HepG2 (cell line): Measurements from ENCODE around the gene ZNF491. TPM values are rescaled to one million over a fixed set of nuclear protein-coding genes. Genes with fewer than 3 reads are reported as not detected.
A peak's percentile ranks its signal among the peaks of the same experiment; 100 is the strongest.

Experiments used
- AGO1 ChIP-seq: fragments of 200-400 bp; formaldehyde crosslinking; IDR thresholded peaks from 2 replicates; pipeline ENCODE4 v1.6.1; 2017; ENCODE audit warnings: mild to moderate bottlenecking, low read depth, low read length, moderate library complexity; ENCODE audit not compliant: poor library complexity, severe bottlenecking
- CEBPB ChIP-seq: IDR thresholded peaks from 2 replicates; pipeline ENCODE4 v1.6.1; 2011; ENCODE audit warnings: low read depth, low read length, improper control_type of control experiment, borderline replicate concordance
- FOXA1 ChIP-seq, 2 experiments: fragments of 450-650 bp in 1 of 2; sonication (generic) in 1 of 2; formaldehyde crosslinking in 1 of 2; IDR thresholded peaks; 2 replicates each; pipeline versions ENCODE4 v1.4.0 to v1.6.1; 2016 to 2020; ENCODE audit warnings: missing genetic modification reagents in 1 of 2
- GTF2F1 ChIP-seq: fragments of 150-350 bp; IDR thresholded peaks from 2 replicates; pipeline ENCODE4 v1.6.1; 2014; ENCODE audit warnings: low read length
- HNF4G ChIP-seq, 2 experiments: sonication (generic) in 1 of 2; formaldehyde crosslinking in 1 of 2; IDR thresholded peaks; 2 replicates each; pipeline versions ENCODE4 v1.4.0 to v1.6.1; 2011 to 2020; ENCODE audit warnings: borderline replicate concordance in 2 of 2, low read depth in 2 of 2, mild to moderate bottlenecking in 2 of 2, low read length in 1 of 2, missing genetic modification reagents in 1 of 2, moderate library complexity in 1 of 2
- HNRNPH1 ChIP-seq: fragments of 200-400 bp; formaldehyde crosslinking; optimal IDR thresholded peaks from 2 replicates; pipeline ENCODE3; 2017; ENCODE audit warnings: mild to moderate bottlenecking, low read depth, low read length
- KLF13 ChIP-seq: sonication (generic); formaldehyde crosslinking; IDR thresholded peaks from 2 replicates; pipeline ENCODE4 v1.4.0; 2020; ENCODE audit warnings: mild to moderate bottlenecking, missing genetic modification reagents
- NAIF1 ChIP-seq: sonication (generic); formaldehyde crosslinking; IDR thresholded peaks from 2 replicates; pipeline ENCODE4 v1.5.0; 2020; ENCODE audit warnings: mild to moderate bottlenecking, missing genetic modification reagents, borderline replicate concordance
- NKX3-1 ChIP-seq: sonication (generic); formaldehyde crosslinking; IDR thresholded peaks from 2 replicates; pipeline ENCODE4 v1.5.0; 2020; ENCODE audit warnings: missing genetic modification reagents
- NPAS2 ChIP-seq: sonication (generic); formaldehyde crosslinking; IDR thresholded peaks from 2 replicates; pipeline ENCODE4 v1.8.0; 2022; ENCODE audit warnings: mild to moderate bottlenecking, missing genetic modification reagents, borderline replicate concordance
- PAX8 ChIP-seq: sonication (generic); formaldehyde crosslinking; IDR thresholded peaks from 2 replicates; pipeline ENCODE4 v1.8.0; 2022; ENCODE audit warnings: mild to moderate bottlenecking, missing genetic modification reagents, borderline replicate concordance
- PHF20 ChIP-seq: sonication (generic); formaldehyde crosslinking; IDR thresholded peaks from 2 replicates; pipeline ENCODE4 v1.5.0; 2020; ENCODE audit warnings: mild to moderate bottlenecking, missing genetic modification reagents
- RBM39 ChIP-seq: fragments of 200-400 bp; formaldehyde crosslinking; IDR thresholded peaks from one replicate; pipeline ENCODE4 v1.6.1; 2018; ENCODE audit warnings: antibody characterized with exemption, mild to moderate bottlenecking, low read depth, low read length; ENCODE audit not compliant: poor library complexity, severe bottlenecking
- TSC22D2 ChIP-seq: sonication (generic); formaldehyde crosslinking; IDR thresholded peaks from 2 replicates; pipeline ENCODE4 v1.5.1; 2020; ENCODE audit warnings: missing genetic modification reagents, mild to moderate bottlenecking, borderline replicate concordance
- ZBTB38 ChIP-seq: sonication (generic); formaldehyde crosslinking; IDR thresholded peaks from 2 replicates; pipeline ENCODE4 v1.5.1; 2020; ENCODE audit warnings: mild to moderate bottlenecking, missing genetic modification reagents
- ZNF138 ChIP-seq: sonication (generic); formaldehyde crosslinking; IDR thresholded peaks from 2 replicates; pipeline ENCODE4 v1.5.0; 2020; ENCODE audit warnings: mild to moderate bottlenecking, low read depth, missing genetic modification reagents
- ZNF260 ChIP-seq: sonication (generic); formaldehyde crosslinking; IDR thresholded peaks from 2 replicates; pipeline ENCODE4 v1.4.0; 2020; ENCODE audit warnings: missing genetic modification reagents, low read depth, mild to moderate bottlenecking, borderline replicate concordance
- ZNF282 ChIP-seq: fragments of 450-650 bp; IDR thresholded peaks from 2 replicates; pipeline ENCODE4 v1.6.1; 2018; ENCODE audit not compliant: partially characterized antibody
- ZNF331 ChIP-seq: sonication (generic); formaldehyde crosslinking; IDR thresholded peaks from 2 replicates; pipeline ENCODE4 v1.4.0; 2020; ENCODE audit warnings: missing genetic modification reagents
- ZNF580 ChIP-seq: IDR thresholded peaks from 2 replicates; pipeline ENCODE4 v1.6.1; 2016; ENCODE audit warnings: low read depth, borderline replicate concordance
- ZNF780A ChIP-seq: sonication (generic); formaldehyde crosslinking; IDR thresholded peaks from 2 replicates; pipeline ENCODE4 v1.8.0; 2022; ENCODE audit warnings: mild to moderate bottlenecking, missing genetic modification reagents, moderate library complexity
- ZNF841 ChIP-seq: sonication (generic); formaldehyde crosslinking; IDR thresholded peaks from 2 replicates; pipeline ENCODE4 v1.8.1; 2023; ENCODE audit warnings: missing genetic modification reagents, borderline replicate concordance
- ZSCAN9 ChIP-seq: IDR thresholded peaks from 2 replicates; pipeline ENCODE4 v1.6.1; 2016; ENCODE audit warnings: borderline replicate concordance
- polyA plus RNA-seq, 8 experiments: library from polyadenylated mRNA; depleted of rRNA in 3 of 8; stranded (reverse) in 7 of 8; unstranded in 1 of 8; fragments of >200 nt; fragmentation: Illumina TruSeq in 4 of 8; extraction: Trizol in 4 of 8; gene quantifications; 2 replicates each; pipeline versions ENCODE4 v1.2.1 to v1.2.3, GENCODE V29; 2011 to 2016; ENCODE audit warnings: low read depth in 4 of 8, missing spikeins in 1 of 8, mixed read lengths in 1 of 8; ENCODE audit not compliant: insufficient read depth in 1 of 8
- total RNA-seq, 5 experiments: library from RNA; depleted of rRNA; stranded (reverse); fragments of >200 nt; fragmentation: Illumina TruSeq; extraction: Trizol; gene quantifications; 2 replicates each; pipeline ENCODE4 v1.2.3, GENCODE V29; 2016; ENCODE audit warnings: low read depth in 1 of 5
- TF ChIP-seq, protein P1 (sequence below): sonication (generic); formaldehyde crosslinking; IDR thresholded peaks from 2 replicates; pipeline ENCODE4 v1.4.0; 2020; ENCODE audit warnings: missing genetic modification reagents

Gene ZNF491
- total and polyA plus RNA-seq, 2 of the 13 experiments (the other 11 are each of a cell fraction or from before 2014, with no cell fraction given) = 0.57 to 2.2 TPM

- TF ChIP-seq HNF4G (IDR thresholded peaks at IDR 0.05; ENCODE audit: borderline replicate concordance, low read depth, low read length) = peak; percentile 45
- TF ChIP-seq HNF4G (CRISPR knock-in tag; IDR thresholded peaks at IDR 0.05; ENCODE audit: borderline replicate concordance, low read depth) = peak; percentile 8; the same call in 1 of the 2 replicates
- TF ChIP-seq ZNF780A (CRISPR knock-in tag) = no peak
- TF ChIP-seq PHF20 (CRISPR knock-in tag) = peak; percentile 75
- TF ChIP-seq TSC22D2 (CRISPR knock-in tag) = peak; percentile 67; the same call in 1 of the 2 replicates
- TF ChIP-seq FOXA1 (IDR thresholded peaks at IDR 0.05) = no peak
- TF ChIP-seq FOXA1 (CRISPR knock-in tag; IDR thresholded peaks at IDR 0.05) = no peak
- no peak for TF ChIP-seq NKX3-1
- TF ChIP-seq PAX8 (CRISPR knock-in tag) = no peak; the same call in 1 of the 2 replicates
- TF ChIP-seq, protein P1, sequence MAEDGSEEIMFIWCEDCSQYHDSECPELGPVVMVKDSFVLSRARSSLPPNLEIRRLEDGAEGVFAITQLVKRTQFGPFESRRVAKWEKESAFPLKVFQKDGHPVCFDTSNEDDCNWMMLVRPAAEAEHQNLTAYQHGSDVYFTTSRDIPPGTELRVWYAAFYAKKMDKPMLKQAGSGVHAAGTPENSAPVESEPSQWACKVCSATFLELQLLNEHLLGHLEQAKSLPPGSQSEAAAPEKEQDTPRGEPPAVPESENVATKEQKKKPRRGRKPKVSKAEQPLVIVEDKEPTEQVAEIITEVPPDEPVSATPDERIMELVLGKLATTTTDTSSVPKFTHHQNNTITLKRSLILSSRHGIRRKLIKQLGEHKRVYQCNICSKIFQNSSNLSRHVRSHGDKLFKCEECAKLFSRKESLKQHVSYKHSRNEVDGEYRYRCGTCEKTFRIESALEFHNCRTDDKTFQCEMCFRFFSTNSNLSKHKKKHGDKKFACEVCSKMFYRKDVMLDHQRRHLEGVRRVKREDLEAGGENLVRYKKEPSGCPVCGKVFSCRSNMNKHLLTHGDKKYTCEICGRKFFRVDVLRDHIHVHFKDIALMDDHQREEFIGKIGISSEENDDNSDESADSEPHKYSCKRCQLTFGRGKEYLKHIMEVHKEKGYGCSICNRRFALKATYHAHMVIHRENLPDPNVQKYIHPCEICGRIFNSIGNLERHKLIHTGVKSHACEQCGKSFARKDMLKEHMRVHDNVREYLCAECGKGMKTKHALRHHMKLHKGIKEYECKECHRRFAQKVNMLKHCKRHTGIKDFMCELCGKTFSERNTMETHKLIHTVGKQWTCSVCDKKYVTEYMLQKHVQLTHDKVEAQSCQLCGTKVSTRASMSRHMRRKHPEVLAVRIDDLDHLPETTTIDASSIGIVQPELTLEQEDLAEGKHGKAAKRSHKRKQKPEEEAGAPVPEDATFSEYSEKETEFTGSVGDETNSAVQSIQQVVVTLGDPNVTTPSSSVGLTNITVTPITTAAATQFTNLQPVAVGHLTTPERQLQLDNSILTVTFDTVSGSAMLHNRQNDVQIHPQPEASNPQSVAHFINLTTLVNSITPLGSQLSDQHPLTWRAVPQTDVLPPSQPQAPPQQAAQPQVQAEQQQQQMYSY = no peak
- no peak for TF ChIP-seq KLF13 (CRISPR knock-in tag)
- peak; percentile 38; the same call in 1 of the 2 replicates for TF ChIP-seq NAIF1
- TF ChIP-seq NPAS2 (CRISPR knock-in tag) = no peak
- TF ChIP-seq AGO1 = no peak
- TF ChIP-seq ZNF331 (CRISPR knock-in tag) = 0 out of 2 replicates have a peak, but pooled peaks have one; percentile 35
- TF ChIP-seq ZNF260 (CRISPR knock-in tag) = no peak
- no peak for TF ChIP-seq HNRNPH1
- no peak for TF ChIP-seq ZNF282
- TF ChIP-seq ZNF138 (CRISPR knock-in tag) = peak; percentile 43; the same call in 1 of the 2 replicates
- TF ChIP-seq GTF2F1 = no peak
- TF ChIP-seq CEBPB = no peak
- peak; percentile 64 for TF ChIP-seq RBM39
- TF ChIP-seq ZSCAN9 (CRISPR knock-in tag) = 0 out of 2 replicates have a peak, but pooled peaks have one; percentile 30
- TF ChIP-seq ZBTB38 (CRISPR knock-in tag) = peak; percentile 16; the same call in 1 of the 2 replicates
- TF ChIP-seq ZNF841 = no peak
- TF ChIP-seq ZNF580 (CRISPR knock-in tag) = no peak
These were observed 31.4 kb upstream of the ZNF491 start, which contains the start of gene ZNF441 (continued) for GRCh38 chr19:11766597-11767591.
